Fibroblast of skin of scalp (primary cell): ENCODE measurements around the gene TMEM178B.
A peak's percentile ranks its signal among the peaks of the same experiment; 100 is the strongest.
"Not testable (repeated sequence)": the region's sequence is repeated elsewhere in the genome, so short reads cannot be mapped to it uniquely, and the experiment has no call there.

Source experiments
- DNase-seq: peaks from one replicate; pipeline ENCODE4 v3.0.0-alpha.2; 2013

Gene TMEM178B

GRCh38 chr7:141144921-141145629 lies 71.2 kb downstream of the TMEM178B start:
- DNase-seq = no peak

- DNase-seq = no peak
Observed at GRCh38 chr7:141145630-141145982, 71.7 kb downstream of the TMEM178B start.

GRCh38 chr7:141147482-141147881 lies 73.6 kb downstream of the TMEM178B start:
- no peak for DNase-seq

GRCh38 chr7:141150465-141150864 lies 76.6 kb downstream of the TMEM178B start:
- no peak for DNase-seq

- no peak for DNase-seq
Observed at GRCh38 chr7:141151746-141152145, 77.9 kb downstream of the TMEM178B start.

- DNase-seq = no peak
Observed at GRCh38 chr7:141153231-141153630, 79.4 kb downstream of the TMEM178B start.

GRCh38 chr7:141154131-141154732 lies 80.4 kb downstream of the TMEM178B start:
- no peak for DNase-seq

GRCh38 chr7:141156407-141156806 lies 82.5 kb downstream of the TMEM178B start:
- no peak for DNase-seq

GRCh38 chr7:141157138-141157765 lies 83.4 kb downstream of the TMEM178B start:
- no peak for DNase-seq

- peak; percentile 75 for DNase-seq
Observed at GRCh38 chr7:141158561-141158960, 84.7 kb downstream of the TMEM178B start.

GRCh38 chr7:141160246-141160860 lies 86.5 kb downstream of the TMEM178B start:
- DNase-seq = no peak

GRCh38 chr7:141161550-141162535 lies 88.0 kb downstream of the TMEM178B start:
- DNase-seq = no peak

GRCh38 chr7:141165521-141165920 lies 91.7 kb downstream of the TMEM178B start:
- DNase-seq = no peak

- DNase-seq = no peak
Observed at GRCh38 chr7:141166926-141167325, 93.1 kb downstream of the TMEM178B start.

- DNase-seq = no peak
Observed at GRCh38 chr7:141167381-141167964, 93.6 kb downstream of the TMEM178B start.

- not testable (repeated sequence) for DNase-seq
Observed at GRCh38 chr7:141169157-141169556, 95.3 kb downstream of the TMEM178B start.

GRCh38 chr7:141175728-141176127 lies 101.9 kb downstream of the TMEM178B start:
- not testable (repeated sequence) for DNase-seq

GRCh38 chr7:141177120-141177519 lies 103.3 kb downstream of the TMEM178B start:
- not testable (repeated sequence) for DNase-seq

GRCh38 chr7:141178486-141179135 lies 104.7 kb downstream of the TMEM178B start:
- no peak for DNase-seq

GRCh38 chr7:141181812-141182211 lies 107.9 kb downstream of the TMEM178B start:
- DNase-seq = no peak

GRCh38 chr7:141184532-141185190 lies 110.8 kb downstream of the TMEM178B start:
- no peak for DNase-seq
